ENCODE data around the gene NOL4.
"Not testable (repeated sequence)": the region's sequence is repeated elsewhere in the genome, so short reads cannot be mapped to it uniquely, and the experiment has no call there.

The NOL4 gene, protein sequence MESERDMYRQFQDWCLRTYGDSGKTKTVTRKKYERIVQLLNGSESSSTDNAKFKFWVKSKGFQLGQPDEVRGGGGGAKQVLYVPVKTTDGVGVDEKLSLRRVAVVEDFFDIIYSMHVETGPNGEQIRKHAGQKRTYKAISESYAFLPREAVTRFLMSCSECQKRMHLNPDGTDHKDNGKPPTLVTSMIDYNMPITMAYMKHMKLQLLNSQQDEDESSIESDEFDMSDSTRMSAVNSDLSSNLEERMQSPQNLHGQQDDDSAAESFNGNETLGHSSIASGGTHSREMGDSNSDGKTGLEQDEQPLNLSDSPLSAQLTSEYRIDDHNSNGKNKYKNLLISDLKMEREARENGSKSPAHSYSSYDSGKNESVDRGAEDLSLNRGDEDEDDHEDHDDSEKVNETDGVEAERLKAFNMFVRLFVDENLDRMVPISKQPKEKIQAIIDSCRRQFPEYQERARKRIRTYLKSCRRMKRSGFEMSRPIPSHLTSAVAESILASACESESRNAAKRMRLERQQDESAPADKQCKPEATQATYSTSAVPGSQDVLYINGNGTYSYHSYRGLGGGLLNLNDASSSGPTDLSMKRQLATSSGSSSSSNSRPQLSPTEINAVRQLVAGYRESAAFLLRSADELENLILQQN

DNA sequence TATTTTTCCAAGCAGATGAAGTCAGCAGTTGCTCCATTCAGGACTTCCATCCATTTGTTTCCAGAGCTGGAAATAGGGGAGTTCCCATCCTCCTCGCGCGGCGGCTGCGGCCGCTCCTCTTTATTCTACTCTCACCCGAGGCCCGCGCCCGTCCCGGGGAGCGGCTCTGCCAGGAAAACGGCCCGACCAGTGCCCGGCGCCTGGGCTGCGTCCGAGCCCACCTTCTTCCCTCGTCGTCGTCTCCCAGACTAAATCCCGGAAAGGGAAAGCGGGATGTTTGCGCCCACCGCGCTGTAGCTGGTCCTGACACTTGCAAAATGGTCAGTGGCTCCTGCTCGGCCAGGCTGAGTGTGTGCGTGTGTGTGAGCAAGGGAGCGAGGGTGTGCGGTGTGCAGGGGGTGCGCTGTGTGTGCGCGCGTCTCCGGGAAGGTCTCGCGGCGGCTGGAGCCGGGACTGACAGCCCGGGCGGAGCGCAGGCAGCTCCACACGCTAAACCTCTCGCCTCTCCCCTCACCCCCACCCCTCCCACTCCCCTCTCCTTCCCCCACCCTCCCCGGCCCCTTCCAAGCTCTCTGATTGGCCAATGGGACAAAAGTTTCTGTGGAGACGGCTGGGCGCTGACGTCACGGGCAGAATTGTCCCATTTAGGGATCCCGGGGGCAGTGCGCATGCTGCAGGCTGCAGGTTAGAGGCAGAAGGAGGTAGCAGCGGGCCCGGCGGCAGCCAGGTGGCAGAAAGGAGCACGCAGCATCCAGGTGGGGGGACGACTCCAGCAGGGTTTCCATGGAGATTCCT lies at the start of gene NOL4:
TSS of gene NOL4 (minus strand) at position 491 of the 795 bp plus-strand sequence. CDS start 1,660 bp downstream, outside the sequence.
- no peak for DNase-seq

DNA sequence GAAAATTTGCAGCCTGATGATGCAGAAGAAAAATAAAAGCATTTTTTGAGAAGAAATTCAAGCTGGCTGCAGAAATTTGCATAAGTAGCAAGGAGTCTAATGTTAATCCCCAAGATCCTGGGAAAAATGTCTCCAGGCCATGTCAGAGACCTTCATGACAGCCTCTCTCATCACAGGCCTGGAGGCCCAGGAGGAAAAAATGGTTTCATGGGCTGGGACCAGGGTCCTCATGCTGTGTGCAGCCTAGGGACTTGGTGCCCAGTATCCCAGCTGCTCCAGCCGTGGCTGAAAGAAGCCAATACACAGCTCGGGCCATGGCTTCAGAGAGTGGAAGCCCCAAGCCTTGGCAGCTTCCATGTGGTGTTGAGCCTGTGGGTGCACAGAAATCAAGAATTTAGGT lies 41.3 kb upstream of the NOL4 start:
- not testable (repeated sequence) for DNase-seq

DNA sequence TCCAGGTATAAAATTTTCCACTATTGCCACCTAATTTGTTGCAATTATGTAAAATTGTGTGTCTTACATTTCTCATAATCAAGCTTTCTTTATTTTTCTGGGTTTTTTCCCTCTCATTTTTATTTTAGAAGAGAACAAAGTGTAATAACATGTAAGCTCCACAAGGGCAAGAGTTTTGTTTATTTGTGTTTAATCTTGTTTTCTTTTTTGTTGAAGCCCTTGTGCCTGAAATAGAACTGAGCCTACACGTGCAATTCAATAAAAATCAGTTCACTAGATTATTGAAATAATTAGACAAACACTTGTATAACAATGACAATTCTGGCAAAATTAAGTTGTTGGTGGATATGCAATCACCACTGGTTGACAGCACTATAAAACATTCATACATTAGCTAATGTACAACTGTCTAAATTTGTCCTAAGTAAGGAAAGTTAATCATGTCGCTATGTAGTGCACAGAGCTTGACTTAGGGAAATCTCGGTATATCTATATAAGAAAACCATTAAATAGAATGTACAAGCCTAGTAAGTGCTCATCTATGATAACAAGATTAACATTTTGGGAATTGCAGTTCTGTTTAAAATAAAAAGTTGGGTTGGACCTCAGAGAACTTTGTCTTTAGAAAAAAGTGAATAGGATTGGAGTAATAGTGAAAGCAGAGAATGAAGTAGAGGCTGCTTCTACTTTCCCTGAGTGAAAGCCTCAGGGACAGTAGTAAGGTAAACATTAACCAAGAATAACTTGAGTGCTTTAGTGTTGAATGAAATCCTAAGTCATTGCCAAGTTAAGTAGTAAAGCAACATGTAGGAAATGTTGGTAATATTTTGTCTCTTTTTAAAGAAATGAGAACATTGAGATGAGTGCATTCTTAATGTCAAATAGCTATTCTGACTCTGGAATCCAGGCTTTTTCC lies 37.4 kb upstream of the NOL4 start:
- DNase-seq, result no peak

DNA sequence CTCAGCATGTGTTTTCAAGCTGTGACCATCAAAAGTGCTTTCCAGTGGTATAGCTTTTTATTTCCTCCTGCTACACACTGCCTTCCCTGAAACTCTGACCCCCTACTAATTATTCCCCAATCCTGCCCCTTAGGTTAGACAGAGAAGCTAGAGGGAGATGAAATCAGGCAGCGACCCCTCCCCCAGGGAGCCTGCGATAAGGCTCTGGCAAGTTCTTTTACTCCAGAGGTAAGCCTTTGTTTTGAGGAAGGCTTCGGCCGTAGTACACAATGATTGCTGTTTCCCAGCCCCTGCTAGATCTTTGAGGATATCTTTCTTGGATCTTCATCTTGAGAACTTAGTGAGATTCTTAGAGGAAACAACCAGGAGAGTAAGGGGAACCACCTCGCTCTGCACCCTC lies 33.5 kb upstream of the NOL4 start:
- no peak for DNase-seq

DNA sequence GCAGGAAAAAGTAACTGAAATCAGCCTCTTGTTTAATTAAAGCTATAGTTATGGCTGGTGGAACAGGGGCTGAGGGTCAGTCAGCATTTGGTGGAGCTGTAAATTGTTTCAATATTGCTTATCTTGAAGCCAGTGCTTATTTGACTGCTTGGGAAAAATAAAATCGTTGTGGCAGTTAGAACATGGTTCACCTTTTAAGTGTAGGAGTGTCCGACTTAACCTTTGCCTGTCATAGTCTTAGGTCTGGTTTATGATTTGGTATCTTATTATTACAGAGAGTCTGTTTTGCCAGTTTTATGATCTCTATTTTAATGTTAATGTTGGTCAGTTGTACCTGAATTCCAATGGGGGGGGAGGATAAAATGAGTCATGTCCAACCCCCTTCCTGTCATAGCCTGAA lies 27.2 kb upstream of the NOL4 start:
- DNase-seq, result no peak

DNA sequence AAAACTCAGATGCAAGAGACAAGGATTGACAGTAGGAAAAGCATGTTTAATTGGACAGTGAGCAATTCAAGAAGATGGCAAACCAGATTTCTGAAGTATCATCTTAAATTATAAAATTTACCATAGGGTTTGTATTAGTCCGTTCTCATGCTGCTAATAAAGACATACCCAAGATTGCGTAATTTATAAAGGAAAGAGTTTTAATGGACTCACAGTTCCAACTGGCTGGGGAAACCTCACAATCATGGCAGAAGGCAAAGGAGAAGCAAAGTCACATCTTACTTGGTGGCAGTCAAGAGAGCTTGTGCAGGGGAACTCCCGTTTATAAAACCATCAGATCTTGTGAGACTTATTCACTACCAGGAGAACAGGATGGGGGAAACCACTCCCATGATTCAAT lies 24.0 kb upstream of the NOL4 start:
- no peak for DNase-seq

DNA sequence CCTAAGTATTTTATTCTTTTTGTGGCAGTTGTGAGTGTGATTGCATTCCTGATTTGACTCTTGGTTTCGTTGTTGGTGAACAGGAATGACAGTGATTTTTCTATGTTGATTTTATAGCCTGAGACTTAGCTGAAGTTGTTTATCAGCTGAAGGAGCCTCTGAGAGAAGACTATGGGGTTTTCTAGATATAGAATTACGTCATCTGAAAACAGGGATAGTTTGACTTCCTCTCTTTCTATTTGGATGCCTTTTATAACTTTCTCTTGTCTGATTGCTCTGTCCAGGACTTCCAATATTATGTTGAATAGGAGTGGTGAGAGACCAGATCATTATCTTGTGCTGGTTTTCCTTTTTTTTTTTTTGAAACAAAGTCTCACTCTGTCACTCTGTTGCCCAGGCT lies 18.0 kb upstream of the NOL4 start:
- no peak for DNase-seq

DNA sequence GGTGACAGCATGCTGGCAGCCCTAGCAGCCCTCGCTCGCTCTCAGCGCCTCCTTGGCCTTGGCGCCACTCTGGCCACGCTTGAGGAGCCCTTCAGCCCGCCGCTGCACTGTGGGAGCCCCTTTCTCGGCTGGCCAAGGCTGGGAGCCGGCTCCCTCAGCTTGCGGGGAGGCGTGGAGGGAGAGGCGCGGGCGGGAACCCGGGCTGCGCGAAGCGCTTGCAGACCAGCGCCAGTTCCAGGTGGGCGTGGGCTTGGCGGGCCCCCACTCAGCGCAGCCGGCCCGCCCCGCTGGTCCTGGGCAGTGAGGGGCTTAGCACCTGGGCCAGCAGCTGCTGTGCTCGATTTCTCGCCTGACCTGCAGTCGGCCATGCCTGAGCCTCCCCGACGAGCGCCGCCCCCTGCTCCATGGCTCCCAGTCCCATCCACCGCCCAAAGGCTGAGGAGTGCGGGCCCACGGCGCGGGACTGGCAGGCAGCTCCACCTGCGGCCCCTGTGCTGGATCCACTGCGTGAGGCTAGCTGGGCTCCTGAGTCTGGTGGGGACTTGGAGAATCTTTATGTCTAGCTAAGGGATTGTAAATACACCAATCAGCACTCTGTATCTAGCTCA lies 9.2 kb upstream of the NOL4 start:
- DNase-seq, result not testable (repeated sequence)

DNA sequence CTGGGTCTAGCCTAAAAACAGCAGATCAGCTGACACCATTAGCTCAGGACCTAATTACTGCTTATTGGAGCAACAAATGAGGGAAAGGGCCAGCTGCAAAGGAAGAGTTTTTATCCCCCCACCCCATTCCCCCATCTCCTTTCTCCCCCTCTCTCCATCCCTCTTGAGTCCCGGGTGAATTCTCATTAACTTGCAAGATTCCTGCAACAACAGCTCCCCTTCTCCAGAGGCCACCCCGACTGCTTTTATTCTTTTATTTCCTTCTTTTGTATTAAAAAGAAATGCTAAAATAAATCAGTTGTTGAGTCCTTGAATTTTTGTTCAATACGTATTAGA lies 473 bp upstream of the NOL4 start:
- DNase-seq, result no peak

DNA sequence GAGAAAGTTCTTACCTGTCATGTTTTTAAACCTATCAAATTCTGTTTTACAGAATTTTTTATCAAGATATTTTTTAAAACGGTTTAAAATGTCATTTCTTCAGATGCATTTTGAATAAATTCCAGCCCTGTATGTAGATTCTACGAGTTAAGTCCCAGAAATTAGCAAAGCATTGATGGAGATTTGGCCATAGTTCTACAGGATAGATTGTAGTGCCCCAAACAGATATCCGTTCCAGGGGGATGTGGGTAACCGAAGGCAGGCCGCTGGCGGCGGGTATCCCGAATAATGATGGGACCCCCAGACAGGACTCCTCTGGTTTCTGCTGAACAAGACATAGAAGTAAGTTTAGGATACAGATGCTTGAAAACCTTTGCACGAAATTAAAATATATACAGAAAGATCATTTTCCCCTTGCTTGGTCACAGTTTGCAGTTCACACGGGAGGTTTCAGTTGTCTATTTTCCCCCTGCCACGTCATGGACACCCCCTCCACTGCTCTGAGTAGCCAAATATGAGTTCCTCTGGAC lies 755 bp downstream of the NOL4 start:
- DNase-seq, result no peak

DNA sequence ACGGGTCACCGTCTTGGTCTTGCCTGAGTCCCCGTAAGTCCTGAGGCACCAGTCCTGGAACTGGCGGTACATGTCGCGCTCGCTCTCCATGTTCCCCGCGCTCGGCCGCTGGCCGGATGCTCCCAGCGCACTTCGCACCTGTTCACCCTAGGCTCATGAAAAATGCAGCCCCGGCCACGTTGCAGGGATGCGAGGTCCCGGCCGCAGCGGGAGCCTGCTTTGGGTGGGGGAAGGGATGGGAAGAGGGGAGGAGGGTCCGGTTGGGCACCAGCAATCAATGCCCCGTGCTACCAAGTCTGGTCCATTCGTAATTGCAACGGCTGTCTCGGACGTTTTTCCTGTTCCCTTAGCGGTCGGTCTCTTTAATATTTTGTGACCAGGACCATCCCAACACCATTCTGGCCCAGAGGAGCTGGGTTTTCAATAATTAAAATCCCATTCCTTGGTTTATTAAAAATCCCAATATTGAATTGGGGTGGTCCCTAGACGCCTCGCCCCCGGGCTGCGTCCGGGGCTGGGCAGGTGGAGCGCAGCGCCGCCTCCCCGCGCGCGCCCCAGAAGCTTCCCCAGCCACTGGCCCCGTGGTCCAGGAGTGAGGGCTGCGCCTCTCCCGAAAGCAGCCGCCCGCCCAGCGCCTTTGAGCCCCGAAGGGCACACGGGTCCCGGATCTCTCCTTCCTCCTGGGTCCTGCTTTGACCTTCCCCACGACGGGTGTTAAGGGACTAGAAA lies 1.4 kb downstream of the NOL4 start:
- no peak for DNase-seq

DNA sequence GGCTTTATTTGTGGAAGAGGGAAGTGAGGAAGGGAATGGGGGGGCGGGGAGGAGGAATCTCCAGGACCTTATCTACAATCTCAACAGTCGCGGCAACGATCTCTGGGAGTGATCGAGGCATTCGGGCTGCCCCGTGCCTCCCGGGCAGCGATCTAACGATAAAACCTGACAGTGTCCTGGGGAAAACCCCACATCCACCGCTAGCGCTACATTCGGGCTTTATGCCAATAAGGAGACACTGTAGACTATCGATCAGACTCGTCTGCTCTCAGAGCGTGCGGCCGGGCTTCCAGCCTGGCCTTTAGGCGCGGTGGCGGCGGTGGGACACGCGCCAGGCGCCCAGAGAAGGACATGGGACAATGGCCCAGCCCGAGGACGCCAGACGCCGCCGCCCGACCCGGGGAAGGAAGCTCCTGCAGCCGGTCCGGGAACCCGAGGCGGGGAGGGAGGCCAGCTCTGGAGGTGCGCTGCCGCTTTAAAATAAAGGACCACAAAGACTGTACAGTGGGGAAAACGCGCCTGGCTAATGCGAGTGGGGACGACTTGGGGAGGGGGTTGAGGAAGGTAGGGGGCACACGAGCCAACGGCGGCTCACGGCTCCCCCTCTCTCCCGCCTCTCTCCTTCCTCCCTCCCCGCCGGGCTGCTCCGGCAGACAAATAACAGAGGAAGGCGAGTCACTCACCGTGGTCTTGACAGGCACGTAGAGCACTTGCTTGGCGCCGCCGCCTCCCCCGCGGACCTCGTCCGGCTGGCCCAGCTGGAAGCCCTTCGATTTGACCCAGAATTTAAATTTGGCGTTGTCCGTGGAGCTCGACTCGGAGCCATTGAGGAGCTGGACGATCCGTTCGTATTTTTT lies 2.2 kb downstream of the NOL4 start:
- no peak for DNase-seq

DNA sequence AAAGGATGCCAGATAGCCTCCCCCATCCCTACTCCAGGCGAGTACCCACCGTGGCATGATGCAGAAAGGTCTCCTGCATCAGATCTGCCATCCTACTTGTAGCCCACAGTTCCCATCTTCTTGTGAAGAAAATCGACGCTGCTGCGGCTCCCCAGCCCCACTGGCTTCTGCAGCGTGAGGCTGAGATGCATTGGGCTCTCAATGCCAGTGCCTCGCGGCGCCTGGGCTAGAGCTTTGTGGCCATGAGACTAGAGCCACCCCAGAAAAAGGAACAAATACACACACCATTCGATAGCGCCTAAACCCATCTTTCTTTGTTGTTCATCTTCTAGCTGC lies 2.8 kb downstream of the NOL4 start:
- no peak for DNase-seq

DNA sequence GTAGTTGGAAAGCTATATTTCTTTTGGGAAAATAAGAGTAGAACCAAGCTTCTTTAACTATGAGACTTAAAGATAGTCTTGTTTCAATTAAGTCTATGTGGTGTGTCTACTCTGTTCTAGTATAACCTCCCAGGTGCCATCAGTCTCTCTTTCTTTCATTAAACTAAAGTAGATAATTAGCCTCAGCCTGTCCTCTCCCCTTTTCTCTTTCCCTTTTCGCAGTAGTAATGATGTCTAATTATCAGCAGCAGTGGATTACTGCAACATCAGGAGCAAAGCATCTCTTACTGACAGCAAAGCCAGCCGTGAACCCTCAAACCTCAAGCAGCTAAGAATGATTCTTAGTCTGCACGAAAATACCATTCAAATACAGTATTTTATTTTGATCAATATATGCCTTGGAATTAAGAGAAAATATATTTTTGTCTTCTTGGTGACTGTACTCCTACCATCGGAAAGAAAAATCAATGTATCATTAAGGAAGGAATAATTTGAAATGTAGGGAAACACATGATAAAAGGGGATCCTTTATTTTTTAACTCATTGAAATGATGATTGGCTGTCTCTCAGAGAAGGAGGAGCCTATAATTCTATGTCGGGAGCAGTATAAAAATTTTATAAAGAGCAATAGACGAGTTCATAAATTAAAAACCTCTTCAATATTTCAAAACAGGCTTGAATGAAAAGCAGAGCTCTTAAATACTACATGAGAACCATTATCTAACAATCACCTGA lies 4.5 kb downstream of the NOL4 start:
- no peak for DNase-seq

DNA sequence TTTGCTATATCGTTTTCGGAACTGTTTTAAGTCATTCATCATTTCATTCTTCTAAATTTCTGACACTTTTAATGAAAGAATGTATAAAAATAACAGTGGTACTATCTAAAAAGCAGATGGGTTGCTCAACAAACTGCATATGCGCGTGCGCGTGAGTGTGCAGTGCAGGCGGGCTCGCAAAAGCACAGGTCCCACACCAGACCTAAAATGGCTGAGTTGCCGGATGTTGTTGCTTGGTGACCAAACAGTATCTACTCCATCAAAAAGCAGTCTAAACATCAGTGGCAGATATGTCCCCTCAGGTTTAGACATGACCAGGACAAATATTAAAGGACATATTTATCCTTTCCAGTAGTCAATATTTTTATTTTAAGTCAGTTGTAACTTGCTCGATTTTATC lies 5.1 kb downstream of the NOL4 start:
- DNase-seq, result no peak

DNA sequence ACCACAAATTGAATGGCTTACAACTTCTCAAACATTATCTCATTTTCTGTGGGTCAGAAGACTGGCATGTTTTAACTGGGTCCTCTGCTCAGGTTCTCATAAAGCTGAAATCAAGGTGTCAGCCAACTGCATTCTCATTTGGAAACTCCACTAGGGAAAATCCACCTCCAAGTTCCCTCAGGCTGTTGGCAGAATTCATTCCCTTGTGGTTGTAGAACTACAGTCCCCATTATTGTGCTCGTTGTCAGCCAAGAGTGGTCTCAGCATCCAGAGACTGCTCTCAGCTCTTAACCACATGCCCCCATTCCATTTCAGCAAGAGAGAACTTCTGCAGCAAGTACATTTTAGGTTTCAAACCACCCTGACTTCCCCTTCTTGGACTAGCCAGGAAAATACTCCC lies 12.2 kb downstream of the NOL4 start:
- no peak for DNase-seq

DNA sequence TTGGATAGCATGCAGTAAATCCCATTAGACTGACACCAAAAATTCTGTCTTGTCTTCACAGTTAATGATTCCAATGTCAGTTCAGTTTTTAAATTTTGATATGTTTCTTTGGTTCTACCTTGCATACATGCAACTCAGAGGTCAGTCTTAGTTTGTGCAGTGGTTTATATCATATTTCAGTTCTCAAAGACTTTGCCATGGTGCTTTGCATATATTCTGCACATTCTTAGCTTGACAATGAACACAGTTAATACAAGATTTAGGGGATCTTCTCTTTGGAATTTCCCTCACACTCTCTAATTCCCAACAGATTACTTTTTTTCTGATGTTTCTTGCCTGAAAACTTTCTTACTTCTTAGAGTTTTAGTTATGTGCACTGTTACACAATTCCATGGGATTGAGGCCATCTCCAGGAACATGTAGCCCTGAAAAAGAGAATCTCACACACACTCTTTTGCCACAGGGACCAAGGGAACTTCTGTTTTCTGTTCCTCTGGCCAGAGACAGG lies 17.3 kb downstream of the NOL4 start:
- no peak for DNase-seq

DNA sequence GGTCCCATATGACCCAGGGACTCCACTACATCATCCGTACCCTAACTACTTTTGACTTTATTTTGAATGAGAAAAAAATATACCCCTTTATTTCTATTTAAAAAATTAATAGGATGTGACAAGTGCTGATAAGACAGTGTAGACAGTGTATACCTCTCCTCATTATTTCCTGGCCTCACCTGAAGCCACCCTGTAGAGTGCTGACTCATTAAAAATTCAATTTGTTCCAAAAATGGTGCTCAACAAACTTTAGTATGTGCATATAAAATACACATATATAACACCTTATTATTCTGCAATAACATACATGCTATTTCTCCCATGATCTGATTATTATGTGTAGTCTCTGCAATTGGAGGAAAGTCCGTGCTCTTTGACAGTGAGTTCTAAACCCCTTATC lies 20.8 kb downstream of the NOL4 start:
- no peak for DNase-seq

DNA sequence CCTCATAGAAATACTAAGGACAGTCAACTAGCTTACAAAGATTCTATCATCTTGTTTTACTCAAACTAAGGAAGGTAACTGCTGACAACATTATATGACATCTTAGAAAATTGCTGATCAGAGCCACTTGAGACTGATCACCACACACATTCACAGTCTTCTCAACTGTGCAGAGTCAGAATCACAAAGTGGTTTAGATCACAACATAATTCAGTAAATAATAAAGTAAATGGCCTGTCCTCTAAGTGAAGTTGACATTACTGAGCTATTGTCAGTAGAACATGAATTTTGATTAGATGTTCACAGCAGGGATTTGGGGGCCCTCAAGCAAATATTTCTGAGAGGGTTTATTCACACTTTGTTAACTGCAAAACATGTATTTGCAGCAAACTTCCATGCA lies 28.5 kb downstream of the NOL4 start:
- DNase-seq, result no peak

DNA sequence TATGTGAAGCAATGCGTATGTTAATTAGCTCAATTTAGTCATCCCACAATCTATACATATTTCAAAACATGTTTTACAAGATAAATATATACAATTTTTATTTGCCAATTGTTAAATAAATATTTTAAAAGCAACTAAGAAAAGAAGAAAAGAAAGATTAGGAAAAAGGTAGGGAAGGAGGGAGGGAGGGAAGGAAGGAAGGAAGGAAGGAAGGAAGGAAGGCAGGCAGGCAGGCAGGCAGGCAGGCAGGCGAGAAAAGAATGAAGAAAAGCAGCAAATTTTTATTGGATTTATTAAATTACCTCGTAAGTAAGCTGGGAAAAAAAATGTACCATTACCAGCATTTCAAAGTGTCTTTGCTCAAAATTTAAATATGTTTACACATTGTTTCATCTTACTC lies 30.5 kb downstream of the NOL4 start:
- DNase-seq, result no peak

All from activated gamma-delta T cell treated with Interleukin-2 at 50 U/mL for 16 hours (primary cell).